IMR-90 (cell line): Measurements from ENCODE around the gene COTL1. TPM values are rescaled to one million over a fixed set of nuclear protein-coding genes. Genes with fewer than 3 reads are reported as not detected.

ENCODE experiments used
- ATAC-seq: fragments of 200-7000 bp; cut with Tn5 transposase; 2 replicates; pipeline ENCODE4 v1.9.1; 2020; ENCODE audit warnings: low read depth, mild to moderate bottlenecking, moderate library complexity
- BruUV-seq: library from RNA; stranded (reverse); fragments of 400-500 nt; replicated peaks from 2 replicates; lab custom pipeline; 2021; lab: Mats Ljungman, UMichigan
- CTCF ChIA-PET: fragments of 300-600 bp; formaldehyde crosslinking; extraction: SDS; loops from one replicate; lab custom pipeline; 2021; ENCODE audit warnings: antibody characterized with exemption; lab: Yijun Ruan, JAX
- POLR2A ChIA-PET: fragments of 300-600 bp; sonication (Branson Sonifier 250); formaldehyde crosslinking; loops from one replicate; lab custom pipeline; 2022; ENCODE audit warnings: antibody characterized with exemption; ENCODE audit not compliant: unreplicated experiment; lab: Charles Lee
- DNase-seq: peaks from one replicate; pipeline ENCODE4 v3.0.0; 2013
- H2AFZ ChIP-seq: replicated peaks from 2 replicates; pipeline ENCODE3; 2013; ENCODE audit warnings: low read length, mild to moderate bottlenecking; ENCODE audit not compliant: poor library complexity
- H2AK5ac ChIP-seq: 2 replicates; pipeline ENCODE4 v1.6.1; 2013; ENCODE audit warnings: low read depth, low read length, inconsistent platforms
- H2AK9ac ChIP-seq: replicated peaks from 2 replicates; pipeline ENCODE3; 2013; ENCODE audit warnings: mild to moderate bottlenecking, low read depth, low read length, moderate library complexity; ENCODE audit not compliant: poor library complexity
- H2BK120ac ChIP-seq: 2 replicates; pipeline ENCODE4 v1.6.1; 2013; ENCODE audit warnings: low read depth, low read length, inconsistent platforms
- H2BK15ac ChIP-seq: 3 replicates; pipeline ENCODE4 v1.6.1; 2013; ENCODE audit warnings: low read depth, low read length, inconsistent platforms
- H2BK20ac ChIP-seq: 2 replicates; pipeline ENCODE4 v1.6.1; 2013; ENCODE audit warnings: low read depth, mild to moderate bottlenecking, inconsistent platforms, low read length, moderate library complexity
- H2BK5ac ChIP-seq: 2 replicates; pipeline ENCODE4 v1.6.1; 2013; ENCODE audit warnings: mild to moderate bottlenecking, low read depth, low read length, inconsistent platforms; ENCODE audit not compliant: poor library complexity, severe bottlenecking
- H3K14ac ChIP-seq: replicated peaks from 2 replicates; pipeline ENCODE4 v1.6.1; 2013; ENCODE audit warnings: low read depth, low read length, inconsistent platforms
- H3K18ac ChIP-seq: 2 replicates; pipeline ENCODE4 v1.6.1; 2013; ENCODE audit warnings: low read depth, low read length, control low read depth
- H3K23ac ChIP-seq: 2 replicates; pipeline ENCODE4 v1.6.1; 2013; ENCODE audit warnings: low read depth, low read length, inconsistent platforms
- H3K27ac ChIP-seq: 2 replicates; pipeline ENCODE4 v1.5.1; 2013; ENCODE audit warnings: mild to moderate bottlenecking, control low read depth, low read length; ENCODE audit not compliant: insufficient read depth
- H3K27me3 ChIP-seq: 2 replicates; pipeline ENCODE4 v1.6.1; 2013; ENCODE audit warnings: low read length; ENCODE audit not compliant: control insufficient read depth, insufficient read depth
- H3K36me3 ChIP-seq: 2 replicates; pipeline ENCODE4 v1.6.1; 2013; ENCODE audit warnings: low read length, mixed read lengths; ENCODE audit not compliant: control insufficient read depth, insufficient read depth
- H3K4ac ChIP-seq: 2 replicates; pipeline ENCODE4 v1.6.1; 2013; ENCODE audit warnings: low read depth, low read length, inconsistent platforms
- H3K4me1 ChIP-seq: 2 replicates; pipeline ENCODE4 v1.6.1; 2013; ENCODE audit warnings: low read length, mixed read lengths; ENCODE audit not compliant: control insufficient read depth, insufficient read depth
- H3K4me2 ChIP-seq: 2 replicates; pipeline ENCODE4 v1.6.1; 2013; ENCODE audit warnings: low read depth, mild to moderate bottlenecking, control low read depth, low read length, moderate library complexity
- H3K4me3 ChIP-seq: 2 replicates; pipeline ENCODE4 v1.5.1; 2013; ENCODE audit warnings: low read depth, mild to moderate bottlenecking, control low read depth, low read length, moderate library complexity; ENCODE audit not compliant: insufficient read depth
- H3K56ac ChIP-seq: 2 replicates; pipeline ENCODE4 v1.6.1; 2013; ENCODE audit warnings: low read length, inconsistent platforms; ENCODE audit not compliant: insufficient read depth; ENCODE audit errors: extremely low read depth
- H3K79me1 ChIP-seq, 2 experiments: 2 replicates each; pipeline ENCODE4 v1.6.1; 2013; ENCODE audit warnings: low read length in 2 of 2, inconsistent platforms in 1 of 2, low read depth in 1 of 2
- H3K9ac ChIP-seq: 2 replicates; pipeline ENCODE4 v1.6.1; 2013; ENCODE audit warnings: low read depth, low read length, control low read depth
- H3K9me1 ChIP-seq: 2 replicates; pipeline ENCODE4 v1.6.1; 2013; ENCODE audit warnings: low read length, inconsistent platforms; ENCODE audit not compliant: insufficient read depth
- H3K9me3 ChIP-seq: 2 replicates; pipeline ENCODE4 v1.6.1; 2013; ENCODE audit warnings: low read length; ENCODE audit not compliant: control insufficient read depth, insufficient read depth
- H4K20me1 ChIP-seq: 2 replicates; pipeline ENCODE4 v1.6.1; 2013; ENCODE audit warnings: low read length, inconsistent platforms; ENCODE audit not compliant: insufficient read depth
- H4K5ac ChIP-seq: 2 replicates; pipeline ENCODE4 v1.6.1; 2013; ENCODE audit warnings: mild to moderate bottlenecking, low read depth, low read length, control low read depth
- H4K8ac ChIP-seq, 2 experiments: 2 replicates each; pipeline ENCODE4 v1.6.1; 2013; ENCODE audit warnings: low read depth in 2 of 2, low read length in 2 of 2, control low read depth in 1 of 2, inconsistent platforms in 1 of 2
- H4K91ac ChIP-seq: 2 replicates; pipeline ENCODE4 v1.6.1; 2013; ENCODE audit warnings: low read depth, low read length, inconsistent platforms; ENCODE audit not compliant: insufficient read depth
- BHLHE40 ChIP-seq: fragments of 150-350 bp; IDR thresholded peaks from 2 replicates; pipeline ENCODE4 v1.6.1; 2016; ENCODE audit warnings: mild to moderate bottlenecking, low read depth, low read length
- CHD1 ChIP-seq: IDR thresholded peaks from 2 replicates; pipeline ENCODE4 v1.6.1; 2012; ENCODE audit warnings: low read depth, low read length, improper control_type of control experiment
- CTCF ChIP-seq: conservative IDR thresholded peaks from 2 replicates; pipeline ENCODE4 v1.5.1; 2012; ENCODE audit warnings: mild to moderate bottlenecking, low read depth, low read length, improper control_type of control experiment
- FOS ChIP-seq: fragments of 150-350 bp; IDR thresholded peaks from 2 replicates; pipeline ENCODE4 v1.6.1; 2016; ENCODE audit warnings: low read depth, low read length
- MAZ ChIP-seq: IDR thresholded peaks from 2 replicates; pipeline ENCODE4 v1.6.1; 2012; ENCODE audit warnings: low read depth, mild to moderate bottlenecking, low read length, improper control_type of control experiment, moderate library complexity, borderline replicate concordance
- MXI1 ChIP-seq: IDR thresholded peaks from 2 replicates; pipeline ENCODE4 v1.6.1; 2012; ENCODE audit warnings: low read depth, mild to moderate bottlenecking, low read length, moderate library complexity, borderline replicate concordance
- NFE2L2 ChIP-seq: fragments of 150-350 bp; IDR thresholded peaks from 2 replicates; pipeline ENCODE4 v1.6.1; 2016; ENCODE audit warnings: low read depth, mild to moderate bottlenecking, low read length
- POLR2A ChIP-seq: IDR thresholded peaks from 2 replicates; pipeline ENCODE4 v1.6.1; 2012; ENCODE audit warnings: mild to moderate bottlenecking, low read depth, low read length
- RAD21 ChIP-seq: IDR thresholded peaks from 2 replicates; pipeline ENCODE4 v1.6.1; 2012; ENCODE audit warnings: low read length, improper control_type of control experiment
- RCOR1 ChIP-seq: IDR thresholded peaks from 2 replicates; pipeline ENCODE4 v1.6.1; 2012; ENCODE audit warnings: mild to moderate bottlenecking, low read length, improper control_type of control experiment; ENCODE audit not compliant: insufficient replicate concordance
- RFX5 ChIP-seq: IDR thresholded peaks from 2 replicates; pipeline ENCODE4 v1.8.0; 2012; ENCODE audit warnings: low read depth, mild to moderate bottlenecking, low read length, moderate library complexity
- SMC3 ChIP-seq: fragments of 150-350 bp; IDR thresholded peaks from 2 replicates; pipeline ENCODE4 v1.6.1; 2016; ENCODE audit warnings: low read depth, mild to moderate bottlenecking, antibody characterized with exemption, low read length, moderate library complexity
- USF2 ChIP-seq: fragments of 150-350 bp; IDR thresholded peaks from 2 replicates; pipeline ENCODE4 v1.6.1; 2017; ENCODE audit warnings: mild to moderate bottlenecking, antibody characterized with exemption, low read length, low read depth
- WGBS, 2 experiments: methylation state at CpG; one replicate each; pipeline versions ENCODE4 v1.1.5 to v1.1.7; 2013; ENCODE audit warnings: missing lambda C conversion rate in 2 of 2; ENCODE audit not compliant: insufficient read length in 1 of 2; ENCODE audit errors: extremely low coverage in 2 of 2; 5-methylcytosine and 5-hydroxymethylcytosine counted together
- dilution Hi-C: fragments of 300-500 bp; cut with HindIII; formaldehyde crosslinking; loops from one replicate; pipeline ENCODE4 v1.14.3; 2018; ENCODE audit warnings: low sequenced_read_pairs; ENCODE audit not compliant: unreplicated experiment
- in situ Hi-C: fragments of 300-500 bp; cut with MboI; formaldehyde crosslinking; loops from 3 replicates; pipeline ENCODE4 v1.14.3; 2019; ENCODE audit warnings: low sequenced_read_pairs, inconsistent platforms, mixed read lengths
- intact Hi-C: fragments of 100-400 bp; cut with micrococcal nuclease; formaldehyde crosslinking; loops from 2 replicates; pipeline ENCODE4 v1.10.0; 2022
- polyA plus RNA-seq, 3 experiments: library from polyadenylated mRNA; depleted of rRNA; stranded (reverse); fragments of >200 nt; gene quantifications; 2 replicates each; pipeline ENCODE4 v1.2.3, GENCODE V29; 2012; ENCODE audit warnings: low replicate concordance in 1 of 3
- total RNA-seq: library from RNA; depleted of rRNA; stranded (reverse); fragments of >200 nt; gene quantifications from 2 replicates; pipeline ENCODE4 v1.2.3, GENCODE V29; 2012

The COTL1 gene
- total and polyA plus RNA-seq, 2 of the 4 experiments (the other 2 are of a cell fraction) = 144 to 258 TPM

- Histone ChIP-seq H4K91ac (no peak overlapping the region), H4K20me1 (no peaks in the 10 kb centered on the region), H3K79me1 (no peaks in the 10 kb centered on the region), H3K4me2 (no peak overlapping the region), H3K9me3 (no peaks in the 10 kb centered on the region), H4K8ac (no peak overlapping the region), H2BK15ac (no peak overlapping the region), H3K18ac (no peak overlapping the region), H2BK5ac (no peak overlapping the region), H3K36me3 (no peaks in the 10 kb centered on the region), H3K23ac (no peak overlapping the region), H3K4me3 (no peak overlapping the region), H2BK20ac (no peak overlapping the region), H2AFZ (no peak overlapping the region), H3K4ac (no peak overlapping the region), H2BK120ac (no peak overlapping the region), H3K27me3 (no peaks in the 10 kb centered on the region), H2AK9ac (no peak overlapping the region), H3K56ac (no peak overlapping the region), H3K9me1 (no peaks in the 10 kb centered on the region; the same call in 1 of the 2 replicates), H3K9ac (no peak overlapping the region), H2AK5ac (no peak overlapping the region), H3K14ac (no peak overlapping the region), H3K4me1 (no peaks in the 10 kb centered on the region), H4K5ac (no peak overlapping the region), H3K27ac (no peak overlapping the region)
- intact Hi-C loops (no loop called here), dilution Hi-C loops (no loop called here), in situ Hi-C loops (no loop called here)
- TF ChIP-seq CTCF = no peak
- no peak for TF ChIP-seq NFE2L2
- TF ChIP-seq SMC3 = no peak
- TF ChIP-seq RAD21 = no peak
- TF ChIP-seq RFX5 = no peak
- no peak for TF ChIP-seq USF2
- TF ChIP-seq MAZ = no peak
- no peak for TF ChIP-seq RCOR1
- no peak for TF ChIP-seq BHLHE40
- no peak for TF ChIP-seq CHD1
- no peak for TF ChIP-seq MXI1
- no peak for TF ChIP-seq FOS
- no peak for TF ChIP-seq POLR2A
- no TSS peak for BruUV-seq
- ChIA-PET CTCF (interaction anchor here (0.7 kb wide), 1 partner anchor 152 kb away, joined by 3 read pairs; no protein-coding TSS in a partner anchor), POLR2A (no interaction called here)
- no CpG with 5 or more reads among the region's 4 CpGs for WGBS, 2 experiments
- no peak for DNase-seq
- no peak for ATAC-seq
These were observed 65.7 kb downstream of the COTL1 start for GRCh38 chr16:84552135-84552534.
